Stimulated activated CD4-positive, alpha-beta T cell treated with anti-CD3 and anti-CD28 coated beads, Interleukin-4, amount 100 ng/mL, for 48 hours (primary cell): ENCODE measurements around the gene CLIC5.

Experiments
- DNase-seq, 2 donors: peaks; one replicate each; pipeline ENCODE4 v3.0.0-alpha.2; 2020; ENCODE audit warnings: low read depth in 2 of 2

CLIC5 gene

GRCh38 chr6:46015119-46015968 is at the start of gene CLIC5:
TSS of gene CLIC5 (minus strand) at chr6:46015860. CDS start at chr6:46015542, 318 bp downstream.
- DNase-seq: peak in 1 of 2 donors; percentile 9

GRCh38 chr6:46062991-46063390 is 47.3 kb upstream of the CLIC5 start:
- no peak for DNase-seq

- DNase-seq: no peak
These were observed 46.7 kb upstream of the CLIC5 start for GRCh38 chr6:46062312-46062711.

- no peak for DNase-seq
These were observed 45.8 kb upstream of the CLIC5 start for GRCh38 chr6:46061497-46061896.

- no peak for DNase-seq
These were observed 43.9 kb upstream of the CLIC5 start for GRCh38 chr6:46059608-46060007.

GRCh38 chr6:46058951-46059350 is 43.3 kb upstream of the CLIC5 start:
- no peak for DNase-seq

- DNase-seq: no peak
These were observed 42.1 kb upstream of the CLIC5 start for GRCh38 chr6:46057792-46058191.

- DNase-seq: no peak
These were observed 41.4 kb upstream of the CLIC5 start for GRCh38 chr6:46056906-46057529.

GRCh38 chr6:46054516-46054915 is 38.9 kb upstream of the CLIC5 start:
- DNase-seq: no peak

GRCh38 chr6:46053039-46053933 is 37.6 kb upstream of the CLIC5 start:
- peak in 1 of 2 donors; percentile 2 for DNase-seq

- DNase-seq: no peak
These were observed 36.8 kb upstream of the CLIC5 start for GRCh38 chr6:46052479-46052878.

GRCh38 chr6:46051962-46052361 is 36.3 kb upstream of the CLIC5 start:
- DNase-seq: no peak

- no peak for DNase-seq
These were observed 35.3 kb upstream of the CLIC5 start for GRCh38 chr6:46050845-46051405.

- no peak for DNase-seq
These were observed 33.1 kb upstream of the CLIC5 start for GRCh38 chr6:46048646-46049297.

GRCh38 chr6:46046558-46047174 is 31.0 kb upstream of the CLIC5 start:
- no peak for DNase-seq

- peak in 1 of 2 donors; percentile 16 for DNase-seq
These were observed 29.4 kb upstream of the CLIC5 start for GRCh38 chr6:46044881-46045617.

- DNase-seq: peak in 1 of 2 donors; percentile 8
These were observed 26.8 kb upstream of the CLIC5 start for GRCh38 chr6:46042355-46042999.

- no peak for DNase-seq
These were observed 24.6 kb upstream of the CLIC5 start for GRCh38 chr6:46040288-46040687.

- DNase-seq: no peak
These were observed 24.0 kb upstream of the CLIC5 start for GRCh38 chr6:46039646-46040045.

- DNase-seq: no peak
These were observed 21.3 kb upstream of the CLIC5 start for GRCh38 chr6:46036911-46037310.
